Activated CD8-positive, alpha-beta memory T cell treated with anti-CD3 and anti-CD28 coated beads, Interleukin-2, amount 50 U/mL, for 1 hour (primary cell): ENCODE measurements around the gene FGGY.
"Not testable (repeated sequence)": the region's sequence is repeated elsewhere in the genome, so short reads cannot be mapped to it uniquely, and the experiment has no call there.

Experiments used
- DNase-seq: peaks from one replicate; pipeline ENCODE4 v3.0.0-alpha.2; 2020; ENCODE audit errors: extremely low read depth

The FGGY gene

DNA sequence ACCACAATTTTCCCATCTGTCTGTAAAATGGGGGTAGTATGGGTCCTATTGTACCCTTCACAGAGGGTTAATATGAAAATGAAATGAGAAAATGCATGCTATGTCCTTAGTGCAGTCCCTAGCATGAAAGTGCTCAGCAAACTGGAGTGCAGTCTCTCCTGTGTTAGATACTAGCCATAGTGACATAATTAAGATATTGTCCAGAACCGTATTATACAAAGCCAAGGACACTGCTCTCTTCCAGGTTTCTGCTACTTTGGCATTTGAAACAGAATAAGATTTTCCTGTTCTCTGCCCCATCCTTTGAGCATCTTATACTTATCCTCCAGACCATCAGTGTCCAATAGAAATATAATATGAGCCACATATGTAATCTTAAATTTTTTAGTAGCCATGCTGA is 213.4 kb downstream of the FGGY start:
- DNase-seq: no peak

DNA sequence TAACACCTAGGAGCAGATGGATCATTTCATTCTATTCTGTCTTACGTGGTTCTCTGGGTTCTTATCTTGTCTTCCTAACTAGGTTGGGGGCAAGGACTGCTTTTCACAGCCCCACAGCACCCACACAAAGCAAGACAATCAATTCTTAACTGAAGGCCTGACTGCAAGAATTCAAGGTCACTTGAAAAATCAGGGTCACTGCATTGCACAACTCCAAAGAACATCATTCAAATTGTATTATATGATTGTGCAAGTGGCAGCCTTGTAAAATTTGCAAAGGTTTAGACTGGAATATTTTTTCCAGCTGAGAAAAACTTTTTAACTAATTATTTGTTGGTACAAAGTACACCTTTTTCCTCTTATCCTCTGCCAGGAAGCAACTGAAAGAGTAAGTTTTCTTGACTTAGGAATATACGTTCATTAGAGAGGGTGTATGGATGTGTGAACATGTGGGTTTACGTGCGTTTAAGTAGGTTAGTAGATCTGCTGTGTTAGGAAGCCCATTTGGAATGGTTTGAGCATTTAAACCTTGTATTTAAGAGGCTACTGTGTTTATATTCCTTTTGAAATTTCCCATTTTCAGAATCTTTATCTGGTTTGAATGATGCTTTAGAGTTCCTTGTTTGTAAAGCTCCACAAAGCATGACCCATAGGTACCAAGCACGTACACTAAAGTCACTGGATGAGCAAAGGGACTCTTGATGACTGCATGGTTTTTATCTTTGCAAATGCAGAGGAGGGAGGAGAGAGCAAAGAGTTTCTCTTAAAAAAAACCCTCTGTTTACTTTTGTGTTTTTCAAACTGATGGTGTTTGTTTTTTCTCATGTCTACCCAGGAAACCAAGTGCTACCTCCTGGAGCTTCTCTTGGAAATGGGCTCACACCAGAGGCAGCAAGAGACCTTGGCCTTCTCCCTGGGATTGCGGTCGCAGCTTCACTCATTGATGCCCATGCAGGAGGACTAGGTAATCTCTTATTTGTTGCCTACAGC is 214.9 kb downstream of the FGGY start:
- DNase-seq: no peak

DNA sequence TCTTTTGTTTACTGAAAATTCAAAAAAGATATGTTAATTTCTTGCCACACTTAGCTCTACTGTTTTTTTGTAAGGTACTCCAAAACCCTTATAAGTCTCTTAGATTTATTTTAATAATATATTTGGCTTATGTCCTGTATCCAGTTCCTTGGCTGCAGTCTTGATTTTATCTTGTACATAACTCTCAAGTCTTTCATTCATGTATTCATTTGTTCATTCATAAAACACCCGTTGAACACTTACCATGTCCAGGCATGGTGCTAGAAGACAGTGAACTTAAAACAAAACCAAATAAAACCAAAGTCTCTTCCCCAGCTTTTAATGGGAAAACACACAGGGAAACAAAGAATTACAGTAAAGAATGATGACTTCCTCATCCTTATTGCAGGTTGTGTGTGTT is 215.8 kb downstream of the FGGY start:
- no peak for DNase-seq

DNA sequence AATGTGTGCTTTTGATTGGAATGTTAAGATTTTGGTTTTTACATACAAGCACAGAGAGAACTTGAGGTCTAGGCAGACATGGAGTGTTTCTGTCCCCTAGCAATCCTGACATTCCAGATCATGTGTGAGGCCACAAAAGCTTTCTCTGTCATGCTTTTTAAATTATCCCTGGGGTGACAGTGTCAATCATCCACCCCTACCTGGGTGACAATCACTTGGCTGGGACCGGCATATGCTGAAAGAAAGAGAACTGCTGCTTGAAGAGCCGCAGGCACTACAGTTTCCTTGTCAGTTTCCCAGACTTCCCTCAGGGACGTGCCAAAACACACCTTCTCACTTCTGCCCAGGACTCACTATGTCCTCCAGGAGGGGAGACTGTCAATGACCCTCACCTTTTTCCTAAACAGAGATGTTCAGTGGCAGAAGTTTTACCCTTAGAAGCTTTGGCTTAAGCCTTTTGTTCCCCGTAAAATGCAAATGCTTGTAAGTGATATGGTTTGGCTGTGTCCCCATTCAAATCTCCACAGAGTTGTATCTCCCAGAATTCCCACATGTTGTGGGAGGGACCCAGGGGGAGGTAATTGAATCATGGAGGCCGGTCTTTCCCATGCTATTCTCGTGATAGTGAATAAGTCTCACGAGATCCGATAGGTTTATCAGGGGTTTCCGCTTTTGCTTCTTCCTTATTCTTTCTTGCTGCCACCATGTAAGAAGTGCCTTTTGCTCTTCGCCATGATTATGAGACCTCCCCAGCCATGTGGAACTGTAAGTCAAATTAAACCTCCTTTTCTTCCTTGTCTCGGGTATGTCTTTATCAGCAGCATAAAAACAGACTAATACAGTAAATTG is 217.4 kb downstream of the FGGY start:
- no peak for DNase-seq

DNA sequence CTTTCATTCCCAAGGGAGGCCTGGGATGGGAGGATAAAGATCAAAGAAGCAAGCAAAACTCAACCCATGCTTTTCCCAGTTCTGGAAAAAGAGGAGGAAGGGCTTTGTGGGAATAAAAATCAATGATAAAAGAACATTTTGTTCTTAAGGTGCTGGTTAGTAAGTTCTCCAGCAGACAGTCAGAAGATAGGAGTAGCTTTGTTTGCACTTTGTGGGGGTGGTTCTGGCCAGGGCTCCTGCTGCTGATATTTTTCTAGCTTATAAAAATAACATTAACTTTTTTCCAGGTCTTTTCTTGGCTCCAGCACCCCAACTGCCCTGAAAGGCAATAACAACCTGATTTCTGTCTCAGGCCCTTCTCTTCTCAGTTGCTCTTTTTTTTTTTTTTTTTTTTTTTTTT is 220.0 kb downstream of the FGGY start:
- no peak for DNase-seq

DNA sequence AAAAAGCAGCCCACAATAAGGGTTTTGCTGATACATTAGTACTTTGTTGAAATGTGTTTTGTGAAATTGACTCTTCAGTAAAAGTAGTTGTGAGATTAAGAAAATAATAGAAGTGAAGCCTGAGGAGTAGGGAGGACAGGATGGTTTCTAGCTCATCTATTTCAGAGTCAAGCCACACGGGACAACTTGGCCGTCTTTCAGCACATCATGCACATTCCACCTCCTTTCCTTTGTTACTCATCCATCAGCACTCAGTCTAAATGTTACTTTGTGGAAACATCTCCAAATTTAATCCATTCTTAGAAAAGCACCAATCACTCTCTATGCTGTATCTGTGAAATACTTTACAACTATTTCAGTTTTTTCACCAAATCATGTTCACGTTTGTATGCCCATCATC is 223.3 kb downstream of the FGGY start:
- DNase-seq: no peak

DNA sequence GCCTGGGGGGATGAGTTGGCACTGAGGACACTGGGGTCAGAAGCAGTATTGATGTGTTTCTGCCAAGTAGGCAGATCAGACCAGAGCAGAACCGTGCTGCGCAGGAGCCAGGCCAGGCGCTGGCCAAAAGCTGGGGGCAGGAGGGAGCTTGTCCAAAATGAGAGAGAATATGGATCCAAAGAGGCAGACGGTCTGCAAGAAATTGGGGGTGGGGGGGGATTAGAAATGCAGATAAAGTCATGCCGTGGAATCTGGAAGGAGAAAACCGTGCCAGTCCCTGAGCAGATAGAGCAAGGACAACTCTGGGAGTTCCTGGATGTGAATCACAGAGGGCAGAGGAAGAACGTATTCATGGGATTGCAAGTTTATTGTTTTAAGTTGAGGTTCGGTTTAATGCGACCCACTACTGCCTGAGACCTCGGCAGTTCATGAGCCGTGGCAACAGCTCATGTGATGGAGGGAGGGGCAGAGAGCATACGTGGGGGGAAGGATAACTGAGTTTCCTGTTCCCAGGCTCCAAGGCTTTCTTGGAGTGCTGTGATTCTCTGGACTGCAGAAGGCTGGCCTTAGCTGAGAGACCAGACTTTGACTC is 224.0 kb downstream of the FGGY start:
- no peak for DNase-seq

DNA sequence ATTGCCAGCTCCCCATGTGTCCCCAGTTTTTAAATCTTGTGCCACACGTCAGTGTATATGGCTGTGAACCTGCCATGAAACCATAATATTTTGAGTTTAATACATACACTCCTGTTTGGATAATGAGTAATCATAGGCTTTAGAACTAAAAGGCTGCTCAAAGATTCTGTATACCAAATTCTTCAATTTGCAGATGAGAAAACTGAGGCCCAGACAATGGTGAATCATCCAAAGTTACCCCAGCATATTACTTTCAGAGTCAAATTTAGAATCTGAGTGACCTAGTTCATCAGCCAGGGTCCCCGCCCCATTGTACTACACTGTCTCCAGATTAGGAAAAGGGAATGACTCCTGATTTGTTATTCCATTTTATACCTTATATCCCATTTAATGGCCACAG is 224.6 kb downstream of the FGGY start:
- no peak for DNase-seq

DNA sequence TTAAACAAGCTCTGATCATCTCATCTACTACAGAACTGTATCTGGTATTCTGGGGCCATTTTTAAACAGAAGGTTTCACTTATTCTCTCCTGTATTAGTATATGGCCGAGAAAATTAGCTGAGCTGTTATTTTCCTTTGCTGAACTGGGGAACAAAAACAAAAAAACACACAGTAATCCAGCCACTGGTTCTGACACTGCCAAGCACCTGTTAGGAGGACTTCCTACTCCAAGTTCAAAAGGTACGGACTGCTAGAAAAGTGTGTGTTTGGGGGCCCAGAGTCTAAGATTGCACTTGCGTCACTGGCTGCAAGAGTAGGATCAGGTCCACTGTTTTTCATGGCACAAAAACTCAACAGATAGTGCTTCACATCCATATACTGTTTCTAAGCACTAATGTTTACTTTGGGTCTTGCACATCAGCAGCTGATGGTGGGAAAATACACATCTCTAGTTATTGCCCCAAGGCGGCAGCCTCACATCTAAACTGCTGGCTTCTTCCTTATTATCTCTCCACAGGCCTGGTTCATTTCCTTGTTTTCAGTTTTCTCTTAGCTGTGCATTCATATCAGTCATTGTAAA is 226.1 kb downstream of the FGGY start:
- DNase-seq: no peak

DNA sequence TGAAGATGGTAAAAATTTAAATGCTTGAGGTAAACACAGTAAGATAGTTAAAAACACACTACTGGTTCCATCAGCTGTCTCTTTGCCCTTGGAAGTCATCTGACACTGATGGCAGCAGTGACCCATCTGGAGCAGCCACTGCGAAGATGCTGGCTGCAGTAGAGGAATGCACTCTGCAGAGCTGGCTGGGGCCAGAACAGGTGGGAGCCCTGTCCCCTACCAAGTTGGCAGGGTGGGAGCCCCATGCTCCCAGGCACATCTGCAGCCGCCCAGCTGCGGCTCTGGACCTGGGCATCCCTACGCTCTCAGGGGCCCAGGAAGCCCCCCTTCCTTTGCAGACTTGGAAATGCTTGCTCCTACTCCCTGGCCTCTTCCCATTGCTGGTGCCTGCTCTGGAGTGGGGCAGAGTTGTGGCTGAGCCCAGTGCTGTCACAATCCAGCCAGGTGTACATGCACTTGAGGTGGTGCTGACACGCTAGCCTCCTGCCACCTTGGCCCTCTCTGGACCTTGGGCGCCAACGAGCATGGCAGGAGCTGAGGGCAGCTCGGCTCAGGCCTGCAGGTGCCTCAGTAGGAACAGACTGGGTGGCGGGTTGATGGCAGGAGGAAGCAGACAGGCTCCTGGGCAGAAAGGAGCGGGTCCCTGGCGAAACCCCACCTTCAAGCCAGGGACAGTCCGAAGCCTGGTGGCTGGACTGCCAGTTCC is 227.0 kb downstream of the FGGY start:
- no peak for DNase-seq

DNA sequence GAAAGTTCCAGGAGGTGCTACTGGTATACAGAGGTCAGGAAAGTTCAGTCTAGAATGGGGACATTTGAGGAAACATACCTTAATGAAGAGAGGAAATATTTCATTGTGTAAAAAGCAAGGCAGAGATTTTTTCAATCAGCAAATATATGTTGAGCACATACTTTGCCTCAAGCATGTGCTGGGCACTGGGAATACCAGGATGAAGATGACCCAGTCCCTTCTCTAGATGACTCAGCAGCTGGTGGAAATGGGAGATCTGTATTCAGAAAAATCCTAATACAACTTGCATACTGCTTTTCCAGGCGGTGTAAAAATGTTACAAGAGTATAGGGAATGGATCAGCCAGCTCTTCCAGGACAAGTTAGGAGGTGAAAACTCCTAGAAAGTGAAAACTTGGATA is 229.3 kb downstream of the FGGY start:
- DNase-seq: no peak

DNA sequence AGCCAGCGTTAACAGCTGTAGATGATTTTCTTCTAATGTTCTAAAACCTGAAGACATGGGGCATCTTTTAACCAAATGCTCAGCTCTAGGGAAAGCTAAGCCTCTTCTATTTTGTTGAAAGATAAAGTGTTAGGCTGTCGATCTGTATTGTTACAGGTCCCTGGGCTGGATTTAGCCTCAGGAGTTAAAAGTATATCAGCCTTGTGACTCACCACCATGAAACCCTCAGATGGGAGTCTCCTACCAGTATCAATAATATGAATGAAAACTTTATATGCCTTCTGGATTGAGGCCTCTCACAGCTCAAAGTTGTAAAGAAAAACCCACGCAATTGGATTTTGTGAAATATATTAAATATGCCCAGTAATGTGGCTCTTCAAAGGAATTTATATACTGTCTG is 231.6 kb downstream of the FGGY start:
- no peak for DNase-seq

DNA sequence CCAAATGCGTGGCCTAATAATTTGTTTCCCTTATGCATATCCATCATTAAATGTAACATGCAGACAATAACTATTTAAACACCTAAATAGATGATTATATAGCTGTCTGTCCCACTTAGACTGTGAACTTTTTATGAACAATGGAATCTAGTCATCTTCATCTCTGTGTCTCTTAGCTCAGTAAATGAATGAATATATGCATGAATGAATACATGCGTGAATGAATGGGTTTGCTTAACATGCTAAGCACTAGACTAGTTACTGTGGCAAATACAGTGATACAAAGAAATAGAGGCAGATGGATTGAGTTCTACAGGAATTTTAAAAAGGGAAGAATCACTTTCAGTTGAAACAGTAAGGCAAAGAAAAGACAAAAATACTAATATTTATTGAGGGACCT is 232.0 kb downstream of the FGGY start:
- DNase-seq: no peak

DNA sequence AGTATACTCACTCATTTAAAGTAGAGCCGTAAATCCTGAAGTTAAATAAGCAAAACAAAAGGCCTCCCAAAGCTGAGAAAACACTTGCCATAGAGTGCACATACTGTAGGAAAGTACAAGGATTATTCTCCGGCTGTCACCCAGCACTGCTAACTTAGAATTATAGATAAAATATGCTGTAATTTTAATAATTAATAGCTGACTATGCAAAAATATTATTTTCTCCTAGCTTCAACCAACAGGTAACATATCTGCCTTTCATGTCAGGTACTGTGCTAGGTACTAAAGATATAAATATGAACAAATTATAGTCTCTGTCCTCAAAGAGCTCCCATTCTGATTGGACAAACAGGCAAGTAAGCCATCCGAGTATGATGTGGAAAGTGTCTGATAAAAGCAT is 233.2 kb downstream of the FGGY start:
- DNase-seq: no peak

DNA sequence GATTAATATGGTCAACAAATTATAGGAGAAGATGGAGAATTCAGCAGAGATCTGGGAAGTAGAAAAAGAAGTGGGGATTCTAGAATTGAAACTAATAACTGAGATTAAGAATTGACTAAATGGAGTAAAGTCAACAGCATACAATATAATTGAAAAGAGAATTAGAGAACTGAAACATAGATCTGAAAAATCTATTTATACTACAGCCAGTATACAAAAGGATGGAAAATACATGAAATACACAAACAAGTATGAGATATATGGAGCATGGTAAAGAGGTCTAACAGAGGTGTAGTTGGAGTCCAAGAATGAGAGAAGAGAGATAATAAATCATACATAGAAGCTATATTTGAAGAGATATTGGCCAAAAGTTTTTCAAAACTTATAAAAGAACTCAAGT is 235.2 kb downstream of the FGGY start:
- no peak for DNase-seq

DNA sequence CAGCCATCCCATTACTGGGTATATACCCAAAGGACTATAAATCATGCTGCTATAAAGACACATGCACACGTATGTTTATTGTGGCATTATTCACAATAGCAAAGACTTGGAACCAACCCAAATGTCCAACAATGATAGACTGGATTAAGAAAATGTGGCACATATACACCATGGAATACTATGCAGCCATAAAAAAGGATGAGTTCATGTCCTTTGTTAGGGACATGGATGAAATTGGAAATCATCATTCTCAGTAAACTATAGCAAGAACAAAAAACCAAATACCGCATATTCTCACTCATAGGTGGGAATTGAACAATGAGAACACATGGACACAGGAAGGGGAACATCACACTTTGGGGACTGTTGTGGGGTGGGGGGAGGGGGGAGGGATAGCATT is 241.6 kb downstream of the FGGY start:
- DNase-seq: not testable (repeated sequence)

DNA sequence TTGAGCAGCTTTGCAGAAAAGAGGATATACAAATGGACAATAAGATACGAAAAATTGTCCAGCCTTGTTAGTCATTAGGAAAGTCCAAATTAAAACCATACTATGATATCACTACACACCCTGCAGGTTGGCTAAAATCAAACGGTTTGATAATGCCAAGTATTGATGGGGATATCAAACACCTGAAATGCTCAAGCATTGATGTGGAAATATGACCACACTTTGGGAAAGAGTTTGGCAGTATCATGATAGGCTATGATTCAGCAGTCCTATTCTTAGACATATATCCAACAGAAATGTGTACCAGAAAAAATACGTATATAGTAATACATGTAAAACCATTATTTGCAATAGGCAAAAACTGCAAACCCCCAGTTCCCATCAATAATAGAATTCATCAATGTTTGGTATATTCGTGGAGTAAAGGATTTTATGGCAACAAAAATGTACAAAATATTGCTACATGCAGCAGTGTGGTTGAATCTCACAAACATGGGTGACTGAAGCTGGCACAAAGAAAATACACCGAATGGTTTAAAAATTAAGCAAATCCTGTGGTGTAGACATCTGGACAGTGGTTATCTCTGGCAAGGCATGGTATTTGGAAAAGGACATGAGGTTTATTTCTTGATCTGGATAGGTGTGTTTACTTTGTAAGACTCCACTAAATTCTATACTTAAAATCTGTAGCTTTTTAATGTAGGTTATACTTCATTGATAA is 243.2 kb downstream of the FGGY start:
- no peak for DNase-seq

DNA sequence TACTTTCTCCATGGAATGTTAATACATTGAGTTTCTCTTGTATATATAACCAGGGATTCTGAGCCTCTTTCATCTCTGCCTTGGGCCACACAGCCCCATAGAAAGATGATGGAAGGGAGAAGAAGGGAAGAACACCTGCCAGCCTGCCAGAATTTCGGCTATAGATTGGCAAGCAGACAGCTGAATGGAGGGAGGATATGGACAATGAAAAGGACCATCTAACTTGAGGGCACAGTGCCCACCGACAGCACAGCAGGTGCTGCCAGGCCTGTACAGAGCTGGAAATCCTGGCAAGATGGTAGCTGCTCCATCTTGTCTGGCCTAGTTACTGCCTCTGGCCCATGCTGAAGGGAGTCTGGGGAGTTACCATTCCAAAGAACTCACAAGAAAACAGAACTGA is 244.3 kb downstream of the FGGY start:
- no peak for DNase-seq

DNA sequence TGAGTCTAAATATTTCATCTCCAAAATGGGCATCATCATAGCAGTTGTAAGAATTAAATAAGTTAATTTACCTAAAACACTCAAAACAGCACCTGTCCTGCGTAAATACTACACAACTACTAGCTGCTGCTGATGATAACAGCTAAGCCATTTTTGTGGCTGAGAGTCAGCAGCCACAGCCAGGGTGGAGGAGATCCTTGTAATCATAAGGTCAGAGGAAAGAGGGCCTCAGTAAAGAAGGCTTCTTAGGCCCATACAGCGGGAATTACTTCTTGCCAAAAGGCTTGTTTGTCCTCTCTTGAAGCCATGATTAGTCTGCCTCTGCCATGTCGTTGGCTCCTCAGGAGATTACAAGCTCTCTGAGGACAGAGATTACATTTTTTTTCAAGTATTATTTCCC is 245.0 kb downstream of the FGGY start:
- no peak for DNase-seq

DNA sequence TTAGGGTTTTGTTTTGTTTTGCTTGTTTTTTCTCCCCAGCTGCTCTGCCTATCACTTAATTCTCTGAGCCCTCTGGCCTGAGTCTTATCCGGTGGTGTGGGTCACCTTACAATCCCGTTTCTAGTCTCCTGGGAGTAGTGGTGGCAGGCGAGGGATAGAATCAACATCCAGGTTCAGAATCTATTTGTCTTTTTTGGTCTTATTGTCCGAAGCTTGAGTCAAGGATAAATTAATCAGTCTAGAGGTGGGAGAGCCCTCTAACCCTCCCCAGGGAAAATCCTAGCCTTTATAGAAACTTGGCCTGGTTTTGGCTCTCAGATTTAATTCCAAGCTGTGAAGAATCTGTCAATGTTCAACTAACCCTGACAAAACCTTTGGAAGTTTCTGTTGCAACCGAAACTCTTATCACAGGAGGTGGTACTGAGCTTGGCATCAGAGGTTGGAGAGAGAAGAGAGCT is 246.3 kb downstream of the FGGY start:
- DNase-seq: no peak
